HG03139 (cell line): ENCODE results near the gene METRN.

Experiments
- ATAC-seq: cut with Tn5 transposase; IDR thresholded peaks from one replicate; pipeline ENCODE4 v1.9.1; 2021; ENCODE audit not compliant: unreplicated experiment

The METRN gene

DNA sequence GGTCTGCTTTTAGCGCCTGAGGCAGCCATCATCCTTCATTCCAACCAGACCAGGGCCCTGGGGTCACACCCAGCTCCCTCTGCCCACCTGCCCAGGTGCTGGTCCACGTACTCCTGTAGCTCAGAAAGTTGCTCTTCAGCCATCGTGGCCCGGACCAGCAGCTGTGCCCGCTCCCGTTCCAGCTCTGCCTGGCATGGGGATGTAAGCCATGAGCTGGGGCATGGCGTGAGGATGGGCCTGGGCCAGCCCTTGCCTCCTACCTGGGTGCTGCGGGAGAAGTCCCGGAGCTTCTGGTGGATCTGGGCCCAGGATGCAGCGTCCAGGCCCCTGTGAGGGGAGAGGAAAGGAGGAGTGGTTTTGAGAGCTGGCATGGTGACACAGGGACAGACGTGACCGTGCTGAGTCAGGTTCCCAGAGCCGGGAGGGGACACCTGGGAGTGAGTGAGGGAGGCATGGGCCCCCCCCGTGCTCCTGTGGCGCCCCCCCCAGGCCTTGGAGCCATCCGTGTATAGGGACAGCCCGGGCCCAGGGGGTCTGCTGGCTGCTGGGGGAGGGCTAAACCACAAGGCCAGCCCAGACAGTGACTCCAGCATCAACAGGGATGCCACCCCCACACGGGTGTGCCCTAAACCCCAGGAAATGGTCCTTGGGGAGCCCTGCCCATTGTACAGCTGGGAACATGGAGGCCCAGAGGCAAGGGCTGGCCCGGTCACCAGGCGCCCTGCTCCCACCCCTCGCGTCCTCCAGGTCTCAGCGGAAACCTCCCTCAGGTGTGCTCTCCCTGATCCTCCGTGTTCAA, 8.1 kb downstream of the METRN start:
- no peak for ATAC-seq

DNA sequence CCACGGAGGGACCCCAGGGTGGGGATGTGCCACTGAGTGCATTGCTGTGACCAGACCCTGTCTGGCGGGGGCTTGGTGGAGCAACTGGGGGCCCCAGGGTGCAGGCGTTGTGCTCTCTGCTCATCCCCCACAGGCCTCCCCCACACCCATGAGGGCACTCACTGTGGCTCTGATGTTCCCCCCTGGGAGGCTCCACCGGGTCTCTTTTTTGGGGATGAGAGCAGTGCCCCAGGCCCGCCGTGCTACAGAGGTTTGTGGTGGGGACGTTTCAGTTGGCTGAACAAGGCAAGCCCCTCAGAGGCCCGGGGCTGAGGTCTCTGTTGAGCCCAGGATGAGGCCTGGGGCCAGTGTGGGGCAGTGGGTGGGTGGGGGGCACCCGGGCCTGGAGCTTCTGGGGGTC, 8.8 kb downstream of the METRN start:
- no peak for ATAC-seq

DNA sequence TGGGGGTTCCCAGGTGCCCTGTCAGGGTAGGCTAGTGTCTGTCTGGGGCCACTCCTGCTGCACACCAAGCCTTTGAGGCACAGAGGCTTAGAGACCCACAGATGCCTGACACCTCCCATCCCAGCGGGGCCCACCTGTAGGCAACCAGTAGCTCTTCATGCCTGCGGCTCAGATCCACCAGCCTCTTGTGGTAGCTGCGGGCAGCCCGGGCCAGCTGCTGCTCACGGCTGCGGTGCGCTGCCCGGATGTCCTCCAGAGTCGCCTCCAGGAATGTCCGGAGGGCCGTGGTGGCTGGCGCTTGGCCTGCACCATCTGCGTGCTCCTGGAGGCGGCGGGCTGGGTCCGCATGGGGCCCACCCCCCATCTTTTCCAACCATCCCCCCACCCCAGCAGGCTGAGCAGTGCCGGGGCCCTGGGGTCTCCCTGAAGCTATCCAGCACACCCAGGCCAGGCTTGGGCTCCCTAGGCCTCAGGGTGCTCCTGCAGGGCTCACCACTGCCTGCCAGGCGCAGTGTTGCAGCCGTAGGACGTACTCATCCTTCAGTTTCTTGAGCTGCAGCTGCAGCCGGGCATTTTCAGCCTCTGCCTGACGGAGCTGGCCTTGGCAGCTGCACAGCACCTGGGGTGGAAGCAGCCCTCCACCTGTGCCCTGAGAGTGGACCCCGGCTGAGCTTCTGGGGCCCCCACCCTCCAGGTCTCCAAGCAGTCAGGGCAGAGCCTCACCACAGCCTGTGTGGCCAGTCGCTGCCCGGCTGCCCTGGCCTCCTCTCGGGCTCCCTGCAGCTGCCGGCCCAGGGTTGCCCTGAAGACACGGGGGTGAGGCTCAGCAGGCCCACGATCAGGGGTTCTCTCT, 9.5 kb downstream of the METRN start:
- ATAC-seq = no peak

GRCh38 chr16:725041-725376, 10.1 kb downstream of the METRN start:
- ATAC-seq = no peak

DNA sequence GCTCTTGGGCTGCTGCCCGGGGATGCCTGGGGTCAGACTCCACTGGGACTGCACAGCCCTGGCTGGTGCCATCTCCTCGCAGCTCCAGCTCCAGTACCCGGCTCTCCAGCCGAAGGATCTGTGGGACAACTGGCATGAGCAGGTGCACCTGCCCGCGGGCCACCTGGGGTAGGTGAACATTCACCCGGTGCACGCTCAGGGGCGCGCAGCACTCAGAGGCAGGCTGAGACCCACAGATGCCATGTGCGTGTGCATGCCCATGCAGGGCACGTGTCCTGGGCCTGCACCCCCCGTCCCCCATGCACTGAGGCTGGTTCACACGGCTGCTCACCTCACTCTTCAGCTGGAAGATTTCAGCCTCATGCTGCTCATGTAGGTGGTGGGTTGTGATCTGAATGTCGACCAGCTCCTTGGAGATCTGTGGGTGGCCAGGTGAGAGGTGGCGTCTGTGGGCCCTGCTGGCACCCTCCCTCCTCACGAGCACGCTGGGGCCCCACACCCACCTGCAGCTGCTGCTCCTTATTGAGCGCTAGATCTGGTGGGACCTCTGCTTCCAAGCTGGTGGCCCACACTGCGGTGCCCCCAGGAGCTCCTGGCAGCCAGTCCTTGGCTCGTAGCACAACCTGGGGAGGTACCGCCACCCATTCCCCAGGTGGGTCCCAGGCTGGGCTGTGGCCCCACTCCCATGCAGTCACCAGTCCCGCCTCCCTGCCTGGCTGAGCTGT, 10.7 kb downstream of the METRN start:
- ATAC-seq = no peak

GRCh38 chr16:726188-726437, 11.2 kb downstream of the METRN start:
- no peak for ATAC-seq

- ATAC-seq = no peak
These were observed 11.7 kb downstream of the METRN start, which contains the start of the genes CCDC78 and HAGHL for GRCh38 chr16:726438-727290. TSS of gene CCDC78 (minus strand) at chr16:726443. CDS start at chr16:726367, 76 bp downstream. TSS of gene HAGHL (plus strand) at chr16:727106. CDS start at chr16:727510, 404 bp downstream.

DNA sequence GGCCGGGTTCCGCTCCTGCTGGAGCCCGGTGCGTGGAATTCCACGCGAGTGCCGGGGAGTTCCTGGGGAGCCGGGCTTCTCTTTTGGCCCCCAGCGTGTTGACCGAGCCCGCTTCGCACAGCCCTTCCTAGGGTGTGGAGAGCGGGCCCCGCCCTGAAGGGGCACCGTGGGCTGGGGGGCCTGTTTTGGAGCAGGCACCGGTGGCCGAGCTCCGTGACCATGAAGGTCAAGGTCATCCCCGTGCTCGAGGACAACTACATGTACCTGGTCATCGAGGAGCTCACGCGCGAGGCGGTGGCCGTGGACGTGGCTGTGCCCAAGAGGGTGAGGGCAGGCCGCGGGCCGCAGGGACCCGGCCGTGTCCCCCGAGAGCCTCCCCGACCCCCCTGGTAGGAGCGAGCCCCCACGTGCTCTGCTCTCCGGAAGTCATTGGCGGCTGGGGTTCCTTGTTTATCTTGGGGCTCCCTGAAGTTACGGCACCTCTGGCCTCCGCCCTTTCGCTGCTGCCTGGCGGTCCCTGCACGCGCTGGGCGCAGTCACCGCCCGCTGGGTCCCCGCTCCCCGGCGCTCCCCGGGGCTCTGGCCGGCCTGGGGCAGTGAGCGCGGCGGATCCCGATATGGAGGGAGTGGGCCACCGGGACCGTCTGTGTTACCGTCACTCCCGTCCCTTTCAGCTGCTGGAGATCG, 12.5 kb downstream of the METRN start:
- ATAC-seq = no peak

- ATAC-seq = no peak
These were observed 13.4 kb downstream of the METRN start for GRCh38 chr16:728131-728889.

DNA sequence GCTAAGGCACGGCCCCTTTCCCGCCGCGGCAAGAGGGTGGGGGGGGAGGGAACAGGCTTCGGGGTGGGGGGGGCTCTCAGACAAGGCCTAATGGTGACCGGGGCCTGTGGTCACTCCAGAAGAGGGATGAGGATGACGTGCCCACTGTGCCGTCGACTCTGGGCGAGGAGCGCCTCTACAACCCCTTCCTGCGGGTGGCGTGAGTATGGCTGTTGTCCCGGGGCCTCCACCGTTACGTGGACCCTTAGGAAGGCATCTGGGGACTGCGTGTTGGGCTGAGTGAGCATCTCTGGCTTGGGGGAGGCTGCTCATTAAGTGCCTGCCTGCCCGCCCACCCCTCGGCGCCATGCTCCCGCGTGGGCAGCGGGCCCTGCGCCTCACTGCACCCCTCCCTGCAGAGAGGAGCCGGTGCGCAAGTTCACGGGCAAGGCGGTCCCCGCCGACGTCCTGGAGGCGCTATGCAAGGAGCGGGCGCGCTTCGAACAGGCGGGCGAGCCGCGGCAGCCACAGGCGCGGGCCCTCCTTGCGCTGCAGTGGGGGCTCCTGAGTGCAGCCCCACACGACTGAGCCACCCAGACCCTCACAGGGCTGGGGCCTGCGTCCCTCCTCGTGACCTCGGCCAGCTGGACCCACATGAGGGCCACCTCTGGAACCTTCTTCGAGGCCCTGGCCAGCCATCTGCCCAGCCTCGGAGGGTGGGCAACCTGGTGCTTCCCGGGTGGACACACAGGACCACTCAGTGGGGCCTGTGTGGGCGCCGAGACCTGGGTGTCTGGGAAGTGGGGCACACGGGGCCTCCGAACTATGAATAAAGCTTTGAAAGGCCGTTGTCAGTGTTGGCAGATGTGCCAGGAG, 14.2 kb downstream of the METRN start:
- ATAC-seq = no peak

DNA sequence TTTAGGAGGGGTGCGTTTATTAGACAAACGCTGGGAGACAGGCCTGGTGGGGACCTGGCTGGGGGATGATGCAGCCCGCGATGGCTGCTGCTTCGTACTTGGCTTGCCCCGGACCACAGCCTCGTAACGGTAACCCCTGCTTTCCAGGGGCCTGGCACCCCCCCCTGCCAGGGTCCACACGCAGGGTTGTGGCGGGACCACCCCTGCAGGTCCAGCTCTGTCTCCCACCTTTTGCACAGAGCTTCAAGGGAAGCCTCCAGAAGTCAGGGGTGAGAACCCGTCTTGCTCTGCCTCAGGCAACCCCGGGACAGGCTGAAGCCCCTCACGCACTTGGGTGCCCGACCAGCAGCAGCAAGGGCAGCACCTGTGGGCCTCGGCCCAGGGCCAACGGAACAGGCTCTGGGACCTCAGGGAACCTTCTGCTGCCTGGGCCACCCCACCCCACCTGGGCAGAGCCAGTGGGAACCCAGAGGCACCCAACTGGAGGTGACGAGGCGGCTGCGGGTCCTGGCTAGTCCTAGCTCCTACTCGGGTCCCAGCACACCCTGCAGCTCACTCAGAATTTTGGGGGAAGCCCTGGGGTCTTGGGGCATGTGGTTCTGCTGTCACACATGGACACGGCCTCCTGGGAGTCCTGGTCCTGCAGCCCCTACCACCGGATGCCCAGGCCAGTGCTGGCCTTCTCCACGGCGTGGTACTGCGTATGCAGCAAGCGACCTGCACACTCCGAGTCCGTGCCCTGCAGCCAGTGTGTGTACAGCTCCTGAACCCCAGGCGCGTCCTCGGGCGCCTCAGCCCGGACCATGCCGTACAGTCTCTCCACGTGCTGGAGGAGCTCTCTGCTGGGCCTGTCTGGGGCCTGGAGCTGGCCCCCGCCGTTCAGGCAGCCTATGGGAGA, 15.1 kb downstream of the METRN start:
- no peak for ATAC-seq

- no peak for ATAC-seq
These were observed 16.0 kb downstream of the METRN start for GRCh38 chr16:730666-731509.

DNA sequence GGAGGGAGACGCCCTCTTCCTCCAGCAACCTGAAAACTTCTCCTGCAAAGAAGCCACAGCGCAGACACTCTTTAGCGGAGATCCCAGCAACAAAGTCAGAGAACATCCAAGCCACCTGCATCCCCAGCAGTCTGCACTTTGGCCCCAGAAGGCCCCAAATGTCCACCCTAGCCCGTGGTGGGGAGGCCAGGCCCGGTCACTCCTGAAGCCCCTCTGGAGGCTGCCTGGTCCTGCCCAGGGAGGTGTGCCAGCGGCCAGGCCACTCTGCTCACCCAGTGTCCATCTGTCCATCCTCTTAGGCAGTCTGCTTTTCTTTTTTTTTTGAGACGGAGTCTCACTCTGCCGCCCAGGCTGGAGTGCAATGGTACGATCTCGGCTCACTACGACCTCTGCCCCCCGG, 17.4 kb downstream of the METRN start:
- ATAC-seq = no peak

- no peak for ATAC-seq
These were observed 18.0 kb downstream of the METRN start for GRCh38 chr16:732936-733335.

DNA sequence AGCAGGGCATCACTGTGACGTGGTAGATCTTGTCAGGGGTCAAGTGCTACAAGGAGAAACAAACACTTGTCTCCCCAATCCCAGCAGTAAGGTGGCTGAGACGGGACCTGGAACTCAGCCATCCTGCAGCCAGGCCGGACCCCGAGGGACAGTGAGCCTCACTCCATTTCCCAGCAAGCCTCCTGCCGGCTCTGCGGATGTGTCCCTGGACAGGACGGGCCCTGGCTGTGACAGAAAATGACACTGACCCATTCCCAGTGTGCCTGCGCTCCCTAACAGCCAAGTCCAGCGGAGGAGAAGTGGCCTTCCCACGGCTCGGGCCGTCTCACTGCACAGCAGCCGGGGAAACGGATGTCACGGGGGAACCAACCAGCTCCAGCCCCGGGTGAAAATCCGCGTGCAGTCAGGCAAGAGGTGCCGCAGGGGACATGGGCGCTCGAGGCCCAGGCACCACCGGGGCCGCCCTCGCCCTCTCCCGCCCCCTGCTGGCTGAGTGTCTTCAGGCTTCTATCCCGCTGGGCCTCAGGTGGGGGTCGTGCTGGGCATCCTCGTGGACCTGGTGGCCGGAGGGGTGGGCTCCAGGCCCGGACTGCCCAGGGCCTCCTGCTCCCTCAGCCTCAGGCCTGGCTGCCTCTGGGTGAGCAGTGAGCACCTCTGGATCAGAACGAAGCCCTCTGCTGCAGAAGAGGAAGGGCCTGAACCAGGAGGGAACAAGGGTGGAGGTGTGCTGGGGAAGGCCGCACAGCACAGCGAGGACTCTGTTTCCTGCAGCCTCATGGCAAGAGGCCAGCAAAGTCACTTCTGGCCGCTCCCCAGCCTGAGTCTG, 18.7 kb downstream of the METRN start:
- no peak for ATAC-seq
